ENCODE results near the gene IL36G.

The IL36G gene

DNA sequence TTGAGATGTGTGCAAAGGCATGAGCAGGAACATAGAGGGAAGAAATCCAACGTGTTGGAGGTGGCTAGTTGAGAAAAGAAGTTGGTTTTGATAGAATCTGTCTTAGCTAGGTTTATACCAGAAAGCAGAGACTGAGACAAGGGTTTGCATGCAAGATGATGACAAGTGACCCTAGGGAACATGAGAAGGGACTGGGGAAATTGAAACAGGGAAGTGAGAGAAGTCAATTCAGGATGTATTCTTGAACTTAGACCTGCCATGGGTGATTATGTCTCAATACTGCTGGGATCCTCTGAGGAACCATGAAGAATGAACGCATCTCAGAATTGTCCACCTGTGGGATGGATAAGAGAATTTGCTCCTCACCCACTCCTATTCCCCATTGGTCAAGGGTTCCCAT is 47.9 kb downstream of the IL36G start:
- no peak for DNase-seq

GRCh38 chr2:113027691-113028090 is 49.9 kb downstream of the IL36G start:
- no peak for DNase-seq

GRCh38 chr2:113028112-113028511 is 50.3 kb downstream of the IL36G start:
- DNase-seq: no peak

DNA sequence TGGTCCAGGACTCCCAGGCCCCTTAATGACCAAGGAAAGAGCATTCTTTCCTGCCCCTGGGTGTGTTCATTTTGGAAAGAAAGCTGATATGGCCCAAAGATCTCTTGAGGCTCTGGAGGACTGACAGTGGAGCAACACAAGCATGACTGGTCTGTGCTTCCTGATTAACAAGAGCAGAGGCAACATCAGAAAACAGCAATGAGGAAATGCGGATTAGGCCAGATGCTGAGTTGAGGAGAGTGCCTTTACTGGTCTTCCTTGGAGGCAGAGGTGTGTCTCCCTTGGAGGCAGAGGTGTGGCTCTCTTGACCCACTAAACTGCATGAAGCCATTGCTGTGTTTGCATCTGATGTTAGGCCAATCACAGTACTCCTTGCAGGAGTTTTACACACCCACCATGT is 54.9 kb downstream of the IL36G start:
- DNase-seq: no peak

- DNase-seq: no peak
These were observed 56.2 kb downstream of the IL36G start for GRCh38 chr2:113034016-113034415.
